ENCODE results near the gene LRP1B. TPM values are rescaled to one million over a fixed set of nuclear protein-coding genes. Genes with fewer than 3 reads are reported as not detected.

Gene LRP1B
- polyA plus RNA-seq, 1 donor from 2014 or later = 12.7 TPM

DNA sequence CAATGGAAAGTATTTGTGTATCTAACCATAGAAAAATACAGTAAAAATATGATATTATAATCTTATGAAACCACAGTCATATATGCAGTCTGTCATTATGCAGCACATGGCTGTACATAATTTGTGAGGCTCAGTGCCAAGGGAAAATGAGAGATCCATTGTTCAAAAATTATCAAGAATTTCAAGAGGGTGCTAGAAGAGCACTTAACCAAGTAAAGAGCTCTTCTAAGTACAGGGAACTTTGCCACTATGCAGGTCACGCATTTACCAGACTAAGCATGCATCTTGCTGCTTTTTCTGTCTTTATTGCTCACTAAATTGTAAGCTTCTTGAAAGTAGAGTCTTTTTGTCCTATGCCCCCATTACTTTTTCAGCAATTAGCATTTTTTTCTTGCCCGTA is 438.0 kb downstream of the LRP1B start:
- Histone ChIP-seq H3K9ac (ENCODE audit: low read length) (no peak overlapping the region), H3K4me3 (ENCODE audit: low read length) (no peak overlapping the region), H3K9me3 (ENCODE audit: low read length) (no peaks in the 10 kb centered on the region), H3K9me2 (ENCODE audit: insufficient read depth, low read length) (no peaks in the 10 kb centered on the region), H3K79me2 (replicated peaks; ENCODE audit: insufficient read depth, low read length) (no peaks in the 10 kb centered on the region), H3F3A (ENCODE audit: insufficient read depth, low read length, poor library complexity, severe bottlenecking) (no peaks in the 10 kb centered on the region), H4K20me1 (ENCODE audit: insufficient read depth) (no peaks in the 10 kb centered on the region), H3K27ac (ENCODE audit: low read length) (no peak overlapping the region), H2AFZ (ENCODE audit: low read depth, low read length) (no peak overlapping the region), H3K4me2 (ENCODE audit: low read length) (no peak overlapping the region), H3K27me3 (ENCODE audit: insufficient read depth, low read depth, low read length) (no peaks in the 10 kb centered on the region), H3K36me3 (ENCODE audit: insufficient read depth, low read length) (no peaks in the 10 kb centered on the region)
- TF ChIP-seq, protein P1, sequence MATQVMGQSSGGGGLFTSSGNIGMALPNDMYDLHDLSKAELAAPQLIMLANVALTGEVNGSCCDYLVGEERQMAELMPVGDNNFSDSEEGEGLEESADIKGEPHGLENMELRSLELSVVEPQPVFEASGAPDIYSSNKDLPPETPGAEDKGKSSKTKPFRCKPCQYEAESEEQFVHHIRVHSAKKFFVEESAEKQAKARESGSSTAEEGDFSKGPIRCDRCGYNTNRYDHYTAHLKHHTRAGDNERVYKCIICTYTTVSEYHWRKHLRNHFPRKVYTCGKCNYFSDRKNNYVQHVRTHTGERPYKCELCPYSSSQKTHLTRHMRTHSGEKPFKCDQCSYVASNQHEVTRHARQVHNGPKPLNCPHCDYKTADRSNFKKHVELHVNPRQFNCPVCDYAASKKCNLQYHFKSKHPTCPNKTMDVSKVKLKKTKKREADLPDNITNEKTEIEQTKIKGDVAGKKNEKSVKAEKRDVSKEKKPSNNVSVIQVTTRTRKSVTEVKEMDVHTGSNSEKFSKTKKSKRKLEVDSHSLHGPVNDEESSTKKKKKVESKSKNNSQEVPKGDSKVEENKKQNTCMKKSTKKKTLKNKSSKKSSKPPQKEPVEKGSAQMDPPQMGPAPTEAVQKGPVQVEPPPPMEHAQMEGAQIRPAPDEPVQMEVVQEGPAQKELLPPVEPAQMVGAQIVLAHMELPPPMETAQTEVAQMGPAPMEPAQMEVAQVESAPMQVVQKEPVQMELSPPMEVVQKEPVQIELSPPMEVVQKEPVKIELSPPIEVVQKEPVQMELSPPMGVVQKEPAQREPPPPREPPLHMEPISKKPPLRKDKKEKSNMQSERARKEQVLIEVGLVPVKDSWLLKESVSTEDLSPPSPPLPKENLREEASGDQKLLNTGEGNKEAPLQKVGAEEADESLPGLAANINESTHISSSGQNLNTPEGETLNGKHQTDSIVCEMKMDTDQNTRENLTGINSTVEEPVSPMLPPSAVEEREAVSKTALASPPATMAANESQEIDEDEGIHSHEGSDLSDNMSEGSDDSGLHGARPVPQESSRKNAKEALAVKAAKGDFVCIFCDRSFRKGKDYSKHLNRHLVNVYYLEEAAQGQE (IDR thresholded peaks at IDR 0.05; ENCODE audit: borderline replicate concordance) = no peak
- TF ChIP-seq TAF1 (IDR thresholded peaks at IDR 0.05; ENCODE audit: low read depth) (no peak), POLR2AphosphoS5 (IDR thresholded peaks at IDR 0.05) (no peak), MXI1 (conservative IDR thresholded peaks at IDR 0.05; ENCODE audit: poor library complexity, severe bottlenecking) (no peak)

DNA sequence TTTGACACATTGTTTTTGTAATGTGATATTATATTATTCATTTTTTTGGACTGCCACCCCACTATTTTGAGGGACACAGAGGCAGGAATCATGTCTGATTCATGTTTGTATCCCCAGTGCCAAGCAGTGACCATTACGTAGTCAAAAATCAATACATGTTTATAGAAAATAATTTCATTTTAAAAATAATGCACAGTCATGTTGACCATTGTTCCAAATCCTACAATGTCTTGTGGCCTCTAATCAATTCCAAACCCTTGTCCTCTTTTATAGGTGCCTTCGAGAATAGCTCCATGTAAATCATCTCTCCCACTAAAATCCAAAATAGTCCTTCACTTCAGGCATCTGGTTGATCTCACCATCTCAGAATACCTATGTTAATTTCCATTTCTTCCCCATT is 454.7 kb downstream of the LRP1B start:
- Histone ChIP-seq H3K9ac (ENCODE audit: low read length) (no peak overlapping the region), H3K79me2 (replicated peaks; ENCODE audit: insufficient read depth, low read length) (no peaks in the 10 kb centered on the region), H2AFZ (ENCODE audit: low read depth, low read length) (no peak overlapping the region), H3K27ac (ENCODE audit: low read length) (no peak overlapping the region), H3F3A (ENCODE audit: insufficient read depth, low read length, poor library complexity, severe bottlenecking) (no peaks in the 10 kb centered on the region), H3K4me3 (ENCODE audit: low read length) (no peak overlapping the region), H3K9me3 (ENCODE audit: low read length) (no peaks in the 10 kb centered on the region), H3K27me3 (ENCODE audit: insufficient read depth, low read depth, low read length) (no peaks in the 10 kb centered on the region), H3K4me2 (ENCODE audit: low read length) (no peak overlapping the region), H3K36me3 (ENCODE audit: insufficient read depth, low read length) (no peaks in the 10 kb centered on the region), H4K20me1 (ENCODE audit: insufficient read depth) (no peaks in the 10 kb centered on the region), H3K9me2 (ENCODE audit: insufficient read depth, low read length) (no peaks in the 10 kb centered on the region)
- no peak for TF ChIP-seq TAF1 (IDR thresholded peaks at IDR 0.05; ENCODE audit: low read depth)
- no peak for TF ChIP-seq POLR2AphosphoS5 (IDR thresholded peaks at IDR 0.05)
- no peak for TF ChIP-seq EP300 (conservative IDR thresholded peaks at IDR 0.05; ENCODE audit: poor library complexity, severe bottlenecking)
- no peak for TF ChIP-seq SMC3 (conservative IDR thresholded peaks at IDR 0.05; ENCODE audit: poor library complexity)
- TF ChIP-seq, protein P1 (IDR thresholded peaks at IDR 0.05; ENCODE audit: borderline replicate concordance) = no peak
- TF ChIP-seq, protein P2, sequence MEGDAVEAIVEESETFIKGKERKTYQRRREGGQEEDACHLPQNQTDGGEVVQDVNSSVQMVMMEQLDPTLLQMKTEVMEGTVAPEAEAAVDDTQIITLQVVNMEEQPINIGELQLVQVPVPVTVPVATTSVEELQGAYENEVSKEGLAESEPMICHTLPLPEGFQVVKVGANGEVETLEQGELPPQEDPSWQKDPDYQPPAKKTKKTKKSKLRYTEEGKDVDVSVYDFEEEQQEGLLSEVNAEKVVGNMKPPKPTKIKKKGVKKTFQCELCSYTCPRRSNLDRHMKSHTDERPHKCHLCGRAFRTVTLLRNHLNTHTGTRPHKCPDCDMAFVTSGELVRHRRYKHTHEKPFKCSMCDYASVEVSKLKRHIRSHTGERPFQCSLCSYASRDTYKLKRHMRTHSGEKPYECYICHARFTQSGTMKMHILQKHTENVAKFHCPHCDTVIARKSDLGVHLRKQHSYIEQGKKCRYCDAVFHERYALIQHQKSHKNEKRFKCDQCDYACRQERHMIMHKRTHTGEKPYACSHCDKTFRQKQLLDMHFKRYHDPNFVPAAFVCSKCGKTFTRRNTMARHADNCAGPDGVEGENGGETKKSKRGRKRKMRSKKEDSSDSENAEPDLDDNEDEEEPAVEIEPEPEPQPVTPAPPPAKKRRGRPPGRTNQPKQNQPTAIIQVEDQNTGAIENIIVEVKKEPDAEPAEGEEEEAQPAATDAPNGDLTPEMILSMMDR (IDR thresholded peaks at IDR 0.05; ENCODE audit: poor library complexity, severe bottlenecking) = no peak
- TF ChIP-seq EZH2 (IDR thresholded peaks at IDR 0.05; ENCODE audit: borderline replicate concordance, insufficient read depth, low read length, poor library complexity, severe bottlenecking) = no peak
- no peak for TF ChIP-seq MXI1 (conservative IDR thresholded peaks at IDR 0.05; ENCODE audit: poor library complexity, severe bottlenecking)
- TF ChIP-seq RAD21 (conservative IDR thresholded peaks at IDR 0.05) = no peak

Measured in neural cell (in vitro differentiated cells).